ENCODE results near the gene ITGB3.

DNA sequence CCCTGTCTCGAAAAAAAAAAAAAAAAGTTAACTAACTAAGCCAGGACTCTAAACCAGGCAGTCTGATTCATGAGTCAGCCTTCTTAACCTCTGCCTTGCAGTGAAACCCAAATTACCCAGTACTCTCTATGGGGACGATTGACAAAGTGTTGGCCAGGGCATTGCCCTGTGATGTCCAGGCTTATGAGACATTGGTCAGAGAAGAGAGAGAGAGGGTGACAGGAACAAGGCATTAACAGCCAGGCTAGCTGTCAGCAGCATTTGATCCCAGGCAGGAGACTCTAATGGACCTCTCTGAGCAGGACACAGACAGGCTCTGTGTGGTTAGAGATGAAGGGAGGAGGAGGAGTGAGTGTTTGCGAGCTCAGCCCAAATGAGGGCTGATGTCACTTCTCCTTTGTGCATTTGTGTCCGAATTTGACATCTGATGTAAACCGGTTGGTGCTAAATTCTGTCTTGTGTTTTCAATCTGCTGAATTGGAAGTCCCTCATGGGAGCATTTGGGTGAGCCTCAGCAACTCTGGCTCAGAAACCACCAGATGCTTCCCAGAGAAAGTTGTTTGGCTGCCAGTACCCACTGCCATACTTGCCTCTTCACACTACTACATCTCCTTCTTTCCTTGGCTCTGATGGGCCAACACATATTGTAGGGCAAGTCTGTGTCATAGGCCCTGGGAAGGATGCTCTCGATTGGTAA, 48.8 kb upstream of the ITGB3 start:
- TF ChIP-seq, protein P1, sequence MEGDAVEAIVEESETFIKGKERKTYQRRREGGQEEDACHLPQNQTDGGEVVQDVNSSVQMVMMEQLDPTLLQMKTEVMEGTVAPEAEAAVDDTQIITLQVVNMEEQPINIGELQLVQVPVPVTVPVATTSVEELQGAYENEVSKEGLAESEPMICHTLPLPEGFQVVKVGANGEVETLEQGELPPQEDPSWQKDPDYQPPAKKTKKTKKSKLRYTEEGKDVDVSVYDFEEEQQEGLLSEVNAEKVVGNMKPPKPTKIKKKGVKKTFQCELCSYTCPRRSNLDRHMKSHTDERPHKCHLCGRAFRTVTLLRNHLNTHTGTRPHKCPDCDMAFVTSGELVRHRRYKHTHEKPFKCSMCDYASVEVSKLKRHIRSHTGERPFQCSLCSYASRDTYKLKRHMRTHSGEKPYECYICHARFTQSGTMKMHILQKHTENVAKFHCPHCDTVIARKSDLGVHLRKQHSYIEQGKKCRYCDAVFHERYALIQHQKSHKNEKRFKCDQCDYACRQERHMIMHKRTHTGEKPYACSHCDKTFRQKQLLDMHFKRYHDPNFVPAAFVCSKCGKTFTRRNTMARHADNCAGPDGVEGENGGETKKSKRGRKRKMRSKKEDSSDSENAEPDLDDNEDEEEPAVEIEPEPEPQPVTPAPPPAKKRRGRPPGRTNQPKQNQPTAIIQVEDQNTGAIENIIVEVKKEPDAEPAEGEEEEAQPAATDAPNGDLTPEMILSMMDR (conservative IDR thresholded peaks at IDR 0.05; ENCODE audit: low read depth, low read length) = no peak
- TF ChIP-seq POLR2A (IDR thresholded peaks at IDR 0.05; ENCODE audit: low read depth, low read length) = no peak
- TF ChIP-seq RAD21 (IDR thresholded peaks at IDR 0.05; ENCODE audit: low read length) = no peak
- TF ChIP-seq BHLHE40 (IDR thresholded peaks at IDR 0.05; ENCODE audit: low read depth, low read length) = no peak
- TF ChIP-seq MXI1 (IDR thresholded peaks at IDR 0.05; ENCODE audit: borderline replicate concordance, low read depth, low read length) = no peak
- TF ChIP-seq FOS (IDR thresholded peaks at IDR 0.05; ENCODE audit: low read depth, low read length) = no peak
- TF ChIP-seq RCOR1 (IDR thresholded peaks at IDR 0.05; ENCODE audit: insufficient replicate concordance, low read length) = no peak
- TF ChIP-seq SMC3 (IDR thresholded peaks at IDR 0.05; ENCODE audit: low read depth, low read length) = no peak
- TF ChIP-seq CHD1 (IDR thresholded peaks at IDR 0.05; ENCODE audit: low read depth, low read length) = no peak
- no peak for TF ChIP-seq MAZ (IDR thresholded peaks at IDR 0.05; ENCODE audit: borderline replicate concordance, low read depth, low read length)
